HL-60 (cell line): ENCODE data around the gene GYG1.

ENCODE experiments used
- GABPA ChIP-seq: IDR thresholded peaks from 2 replicates; pipeline ENCODE4 v1.6.1; 2012; ENCODE audit warnings: low read depth
- POLR2AphosphoS5 ChIP-seq: IDR thresholded peaks from 2 replicates; pipeline ENCODE4 v1.6.1; 2012; ENCODE audit warnings: low read depth
- REST ChIP-seq: IDR thresholded peaks from 2 replicates; pipeline ENCODE4 v1.6.1; 2012; ENCODE audit warnings: low read depth; ENCODE audit not compliant: insufficient replicate concordance
- SPI1 ChIP-seq: IDR thresholded peaks from 2 replicates; pipeline ENCODE4 v1.6.1; 2012; ENCODE audit warnings: low read depth, mild to moderate bottlenecking, borderline replicate concordance
- TF ChIP-seq, protein P1 (sequence below): IDR thresholded peaks from one replicate; pipeline ENCODE4 v1.5.1; 2011; ENCODE audit warnings: low read length, control low read depth, inconsistent platforms; ENCODE audit not compliant: insufficient read depth

GRCh38 chr3:149026718-149027117 lies 35.4 kb downstream of the GYG1 start:
- TF ChIP-seq, protein P1, sequence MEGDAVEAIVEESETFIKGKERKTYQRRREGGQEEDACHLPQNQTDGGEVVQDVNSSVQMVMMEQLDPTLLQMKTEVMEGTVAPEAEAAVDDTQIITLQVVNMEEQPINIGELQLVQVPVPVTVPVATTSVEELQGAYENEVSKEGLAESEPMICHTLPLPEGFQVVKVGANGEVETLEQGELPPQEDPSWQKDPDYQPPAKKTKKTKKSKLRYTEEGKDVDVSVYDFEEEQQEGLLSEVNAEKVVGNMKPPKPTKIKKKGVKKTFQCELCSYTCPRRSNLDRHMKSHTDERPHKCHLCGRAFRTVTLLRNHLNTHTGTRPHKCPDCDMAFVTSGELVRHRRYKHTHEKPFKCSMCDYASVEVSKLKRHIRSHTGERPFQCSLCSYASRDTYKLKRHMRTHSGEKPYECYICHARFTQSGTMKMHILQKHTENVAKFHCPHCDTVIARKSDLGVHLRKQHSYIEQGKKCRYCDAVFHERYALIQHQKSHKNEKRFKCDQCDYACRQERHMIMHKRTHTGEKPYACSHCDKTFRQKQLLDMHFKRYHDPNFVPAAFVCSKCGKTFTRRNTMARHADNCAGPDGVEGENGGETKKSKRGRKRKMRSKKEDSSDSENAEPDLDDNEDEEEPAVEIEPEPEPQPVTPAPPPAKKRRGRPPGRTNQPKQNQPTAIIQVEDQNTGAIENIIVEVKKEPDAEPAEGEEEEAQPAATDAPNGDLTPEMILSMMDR = no peak
- TF ChIP-seq GABPA (no peak), REST (no peak), SPI1 (no peak), POLR2AphosphoS5 (no peak)
